Suprapubic skin (tissue), 3 donors: ENCODE measurements around the gene SNRPB.

Experiments
- CTCF ChIP-seq, 2 donors: fragments of 200-600 bp in 1 of 2; fragments of 450-650 bp in 1 of 2; sonication (generic) in 1 of 2; IDR thresholded peaks; one replicate each; pipeline ENCODE4 v1.5.1; 2016 to 2019; ENCODE audit warnings: antibody characterized with exemption in 2 of 2, mild to moderate bottlenecking in 1 of 2, moderate library complexity in 1 of 2
- EP300 ChIP-seq: sonication (generic); formaldehyde crosslinking; IDR thresholded peaks from one replicate; pipeline ENCODE4 v1.6.1; 2017; ENCODE audit warnings: antibody characterized with exemption

- no peak for TF ChIP-seq EP300
- TF ChIP-seq CTCF (IDR thresholded peaks at IDR 0.05), result no peak
Measured at GRCh38 chr20:2485080-2485479, 14.5 kb upstream of the SNRPB start.
